ENCODE results near the gene SDC1. TPM values are rescaled to one million over a fixed set of nuclear protein-coding genes. Genes with fewer than 3 reads are reported as not detected.

The SDC1 gene
- total and polyA plus RNA-seq, 9 donors, result 0.62 to 9.1 (median 3.8) TPM

GRCh38 chr2:20232837-20233207, 7.9 kb upstream of the SDC1 start:
- no peak for DNase-seq
- intact Hi-C loops (cut with DNase I), result no loop called here
- H3K9me3 ChIP-seq, result no peaks in the 10 kb centered on the region
- H3K27me3 ChIP-seq, result no peaks in the 10 kb centered on the region
- H3K27ac ChIP-seq, result no peak overlapping the region
- no peak overlapping the region for H3K4me3 ChIP-seq
- H3K36me3 ChIP-seq, result no peaks in the 10 kb centered on the region
- TF ChIP-seq EP300 (IDR thresholded peaks at IDR 0.05) (no peak), POLR2A (IDR thresholded peaks at IDR 0.05) (no peak), CTCF (IDR thresholded peaks at IDR 0.05) (no peak)
- WGBS, 3 donors, result 94 to 97% (median 94%) methylated on average over 5 of the region's 5 CpGs
- H3K4me1 ChIP-seq (ENCODE audit: insufficient read depth), result no peaks in the 10 kb centered on the region

GRCh38 chr2:20231598-20232026, 6.7 kb upstream of the SDC1 start:
- no peak for DNase-seq
- H3K9me3 ChIP-seq, result no peaks in the 10 kb centered on the region
- intact Hi-C loops (cut with DNase I), result no loop called here
- H3K4me3 ChIP-seq, result no peak overlapping the region
- H3K27me3 ChIP-seq, result no peaks in the 10 kb centered on the region
- no peak for TF ChIP-seq POLR2A (IDR thresholded peaks at IDR 0.05)
- TF ChIP-seq CTCF (IDR thresholded peaks at IDR 0.05), result no peak
- H3K27ac ChIP-seq, result no peak overlapping the region
- no peaks in the 10 kb centered on the region for H3K4me1 ChIP-seq (ENCODE audit: insufficient read depth)
- H3K36me3 ChIP-seq, result no peaks in the 10 kb centered on the region
- 76 to 80% (median 77%) methylated on average over 6 of the region's 6 CpGs for WGBS, 3 donors

- H3K36me3 ChIP-seq, result no peaks in the 10 kb centered on the region
- H3K27ac ChIP-seq, result no peak overlapping the region
- H3K27me3 ChIP-seq, result no peaks in the 10 kb centered on the region
- WGBS, 3 donors, result 83 to 87% (median 85%) methylated on average over 6 of the region's 6 CpGs
- DNase-seq, result no peak
- intact Hi-C loops (cut with DNase I), result no loop called here
- H3K9me3 ChIP-seq, result no peaks in the 10 kb centered on the region
- no peaks in the 10 kb centered on the region for H3K4me1 ChIP-seq (ENCODE audit: insufficient read depth)
- no peak overlapping the region for H3K4me3 ChIP-seq
- TF ChIP-seq EP300 (IDR thresholded peaks at IDR 0.05) (no peak), CTCF (IDR thresholded peaks at IDR 0.05) (no peak), POLR2A (IDR thresholded peaks at IDR 0.05) (no peak)
These were observed 6.2 kb upstream of the SDC1 start for GRCh38 chr2:20231159-20231558.

- intact Hi-C loops (cut with DNase I), result no loop called here
- no peak overlapping the region for H3K4me3 ChIP-seq
- no peak overlapping the region for H3K27ac ChIP-seq
- no peaks in the 10 kb centered on the region for H3K36me3 ChIP-seq
- H3K4me1 ChIP-seq (ENCODE audit: insufficient read depth), result peaks cover 2% of the 10 kb centered on the region
- DNase-seq, result no peak
- TF ChIP-seq EP300 (IDR thresholded peaks at IDR 0.05), result no peak
- no peak for TF ChIP-seq POLR2A (IDR thresholded peaks at IDR 0.05)
- no peak for TF ChIP-seq CTCF (IDR thresholded peaks at IDR 0.05)
- WGBS, 3 donors, result 80 to 90% (median 87%) methylated on average over 4 of the region's 4 CpGs
- H3K9me3 ChIP-seq, result no peaks in the 10 kb centered on the region
- no peaks in the 10 kb centered on the region for H3K27me3 ChIP-seq
These were observed 5.1 kb upstream of the SDC1 start for GRCh38 chr2:20230114-20230425.

All from ovary (tissue), 9 donors.